Keratinocyte (primary cell): Measurements from ENCODE around the gene SYTL2. TPM values are rescaled to one million over a fixed set of nuclear protein-coding genes. Genes with fewer than 3 reads are reported as not detected.

Experiments
- DNase-seq: peaks from one replicate; pipeline ENCODE4 v3.0.0-alpha.2; 2011; ENCODE audit warnings: low read depth, missing footprints, low spot score
- FAIRE-seq: peaks from 2 replicates; lab custom pipeline; 2011; peaks lifted over from hg19 to GRCh38; lab: Jason Lieb, UNC
- H2AFZ ChIP-seq: 2 replicates; pipeline ENCODE4 v1.6.0; 2012; ENCODE audit warnings: low read length, control low read depth, inconsistent platforms; ENCODE audit not compliant: control insufficient read depth
- H3K27ac ChIP-seq: 2 replicates; pipeline ENCODE4 v1.5.1; 2011; ENCODE audit warnings: low read length; ENCODE audit not compliant: control insufficient read depth, insufficient read depth
- H3K27me3 ChIP-seq: 3 replicates; pipeline ENCODE4 v1.6.0; 2011; ENCODE audit warnings: low read length; ENCODE audit not compliant: control insufficient read depth, insufficient read depth; ENCODE audit errors: extremely low read depth
- H3K36me3 ChIP-seq, 2 experiments: 2 replicates in 1 of 2; 3 replicates in 1 of 2; pipeline ENCODE4 v1.5.1; 2011; ENCODE audit warnings: low read length in 2 of 2, mild to moderate bottlenecking in 1 of 2; ENCODE audit not compliant: control insufficient read depth in 2 of 2, insufficient read depth in 2 of 2; ENCODE audit errors: extremely low read depth in 1 of 2
- H3K4me1 ChIP-seq: 3 replicates; pipeline ENCODE4 v1.5.1; 2011; ENCODE audit warnings: low read length; ENCODE audit not compliant: control insufficient read depth, insufficient read depth; ENCODE audit errors: extremely low read depth
- H3K4me2 ChIP-seq: 3 replicates; pipeline ENCODE4 v1.6.0; 2011; ENCODE audit warnings: low read depth, low read length; ENCODE audit not compliant: control insufficient read depth, insufficient read depth; ENCODE audit errors: extremely low read depth
- H3K4me3 ChIP-seq, 3 experiments: fragments of 200-600 bp in 1 of 3; sonication (generic) in 1 of 3; 2 replicates in 2 of 3; 3 replicates in 1 of 3; pipeline ENCODE4 v1.5.1; 2011 to 2016; ENCODE audit warnings: low read length in 3 of 3, mild to moderate bottlenecking in 3 of 3, control low read depth in 2 of 3, inconsistent platforms in 1 of 3, low read depth in 1 of 3, mixed read lengths in 1 of 3, mixed run types in 1 of 3, moderate library complexity in 1 of 3; ENCODE audit not compliant: control insufficient read depth in 2 of 3, insufficient read depth in 2 of 3; ENCODE audit errors: extremely low read depth in 1 of 3
- H3K79me2 ChIP-seq: 2 replicates; pipeline ENCODE4 v1.6.0; 2012; ENCODE audit warnings: low read length; ENCODE audit not compliant: control insufficient read depth, insufficient read depth
- H3K9ac ChIP-seq: 3 replicates; pipeline ENCODE4 v1.6.0; 2011; ENCODE audit warnings: low read length; ENCODE audit not compliant: control insufficient read depth, insufficient read depth; ENCODE audit errors: extremely low read depth
- H3K9me1 ChIP-seq: 3 replicates; pipeline ENCODE4 v1.6.0; 2011; ENCODE audit warnings: low read length; ENCODE audit not compliant: control insufficient read depth, insufficient read depth; ENCODE audit errors: extremely low read depth
- H3K9me3 ChIP-seq: 2 replicates; pipeline ENCODE4 v1.5.1; 2012; ENCODE audit warnings: low read depth, low read length; ENCODE audit not compliant: control insufficient read depth
- H4K20me1 ChIP-seq: 3 replicates; pipeline ENCODE4 v1.6.0; 2011; ENCODE audit warnings: low read length; ENCODE audit not compliant: control insufficient read depth, insufficient read depth; ENCODE audit errors: extremely low read depth
- CTCF ChIP-seq, 3 experiments: IDR thresholded peaks in 1 of 3; conservative IDR thresholded peaks in 1 of 3; optimal IDR thresholded peaks in 1 of 3; 2 replicates in 2 of 3; 3 replicates in 1 of 3; pipeline versions ENCODE3 to v1.5.1; 2011; ENCODE audit warnings: low read length in 3 of 3, mild to moderate bottlenecking in 3 of 3, moderate library complexity in 2 of 3, control low read depth in 1 of 3, inconsistent platforms in 1 of 3; ENCODE audit not compliant: insufficient read depth in 2 of 3; ENCODE audit errors: extremely low read depth in 1 of 3
- EZH2 ChIP-seq: IDR thresholded peaks from one replicate; pipeline ENCODE4 v1.6.1; 2012; ENCODE audit warnings: inconsistent platforms, mild to moderate bottlenecking, low read length, moderate library complexity
- dilution Hi-C: fragments of 300-500 bp; cut with MboI; formaldehyde crosslinking; loops from one replicate; pipeline ENCODE4 v1.7.0; 2020; ENCODE audit warnings: low sequenced_read_pairs; ENCODE audit not compliant: extremely low pct_ligation_motif_present
- polyA plus RNA-seq, 5 experiments: library from polyadenylated mRNA; depleted of rRNA in 3 of 5; stranded (reverse) in 3 of 5; stranded (forward) in 1 of 5; unstranded in 1 of 5; fragments of >200 nt; gene quantifications; 1 replicate in 1 of 5; 2 replicates in 3 of 5; 3 replicates in 1 of 5; pipeline versions ENCODE4 v1.2.1 to v1.2.3, GENCODE V29; 2011 to 2012; ENCODE audit warnings: missing spikeins in 2 of 5, low read depth in 1 of 5, low replicate concordance in 1 of 5

Gene SYTL2
- polyA plus RNA-seq, 1 donor (not counting 4 experiments of a cell fraction or from before 2014, with no cell fraction given), result 3.1 TPM

GRCh38 chr11:85787168-85787567 is 23.8 kb downstream of the SYTL2 start:
- dilution Hi-C loops, result no loop called here
- DNase-seq, result no peak
- H3K4me2 ChIP-seq, result no peak overlapping the region

GRCh38 chr11:85784480-85785265 is 26.3 kb downstream of the SYTL2 start:
- Histone ChIP-seq H3K27me3 (no peaks in the 10 kb centered on the region), H3K9me1 (no peaks in the 10 kb centered on the region), H2AFZ (no peak overlapping the region), H3K79me2 (no peaks in the 10 kb centered on the region), H3K4me3 (no peak overlapping the region), H4K20me1 (no peaks in the 10 kb centered on the region), H3K27ac (no peak overlapping the region), H3K9ac (no peak overlapping the region), H3K4me1 (peaks cover 7% of the 10 kb centered on the region), H3K4me2 (no peak overlapping the region), H3K9me3 (no peaks in the 10 kb centered on the region), H3K36me3 (no peaks in the 10 kb centered on the region)
- TF ChIP-seq EZH2, result no peak
- no peak for TF ChIP-seq CTCF (optimal IDR thresholded peaks at IDR 0.05 in 1 of 3, IDR thresholded peaks at IDR 0.05 in 1 of 3, conservative IDR thresholded peaks at IDR 0.05 in 1 of 3; ENCODE audit: extremely low read depth in 1 of 3, insufficient read depth in 2 of 3, low read length in 3 of 3)
- FAIRE-seq (no peak), DNase-seq (no peak)
- dilution Hi-C loops, result no loop called here

More at GRCh38 chr11:85787168-85787567, 23.8 kb downstream of the SYTL2 start:
- no peaks in the 10 kb centered on the region for H3K9me1 ChIP-seq
- H3K4me3 ChIP-seq, result no peak overlapping the region
- no peaks in the 10 kb centered on the region for H3K36me3 ChIP-seq
- no peak for TF ChIP-seq CTCF (optimal IDR thresholded peaks at IDR 0.05 in 1 of 3, IDR thresholded peaks at IDR 0.05 in 1 of 3, conservative IDR thresholded peaks at IDR 0.05 in 1 of 3; ENCODE audit: extremely low read depth in 1 of 3, insufficient read depth in 2 of 3, low read length in 3 of 3)
- no peak for TF ChIP-seq EZH2
- no peak for FAIRE-seq
- H2AFZ ChIP-seq, result no peak overlapping the region
- H3K79me2 ChIP-seq, result no peaks in the 10 kb centered on the region
- H3K4me1 ChIP-seq, result peaks cover 2% of the 10 kb centered on the region
- H4K20me1 ChIP-seq, result no peaks in the 10 kb centered on the region
- H3K9me3 ChIP-seq, result no peaks in the 10 kb centered on the region
- no peak overlapping the region for H3K27ac ChIP-seq
- no peak overlapping the region for H3K9ac ChIP-seq
- no peaks in the 10 kb centered on the region for H3K27me3 ChIP-seq
